H1 (cell line): ENCODE results near the gene RERE. TPM values are rescaled to one million over a fixed set of nuclear protein-coding genes. Genes with fewer than 3 reads are reported as not detected.

Experiments
- SUZ12 ChIP-seq: fragments of 200-600 bp; sonication (generic); IDR thresholded peaks from 2 replicates; pipeline ENCODE4 v1.6.1; 2012; ENCODE audit warnings: mild to moderate bottlenecking, inconsistent platforms, low read length, moderate library complexity, mixed read lengths
- TAF1 ChIP-seq: IDR thresholded peaks from 2 replicates; pipeline ENCODE4 v1.6.1; 2011; ENCODE audit warnings: mild to moderate bottlenecking, low read depth, low read length
- YY1 ChIP-seq: IDR thresholded peaks from 2 replicates; pipeline ENCODE4 v1.6.1; 2011; ENCODE audit warnings: low read depth, mild to moderate bottlenecking, low read length
- polyA plus RNA-seq, 7 experiments: library from polyadenylated mRNA; depleted of rRNA in 3 of 7; stranded (reverse) in 5 of 7; unstranded in 2 of 7; fragments of >200 nt in 5 of 7; fragments of 200-250 nt in 2 of 7; gene quantifications; 1 replicate in 5 of 7; 2 replicates in 1 of 7; 4 replicates in 1 of 7; pipeline versions ENCODE4 v1.2.1 to v1.2.3, GENCODE V29; 2011 to 2013; ENCODE audit warnings: missing spikeins in 2 of 7, mixed read lengths in 2 of 7
- total RNA-seq: library from RNA; stranded (reverse); fragmentation: NEBNext Ultra II Directional; extraction: Animal tissue kit (Norgen Biotek cat#: 25700); gene quantifications from 2 replicates; pipeline ENCODE4 v1.2.1, GENCODE V29; 2021
- TF ChIP-seq, protein P1 (sequence below): IDR thresholded peaks from 2 replicates; pipeline ENCODE4 v1.6.1; 2012; ENCODE audit warnings: low read length, inconsistent platforms

The RERE gene
- total and polyA plus RNA-seq, 2 of the 8 experiments (the other 6 are each of a cell fraction or from before 2014, with no cell fraction given), result 15.3 to 142 TPM

DNA sequence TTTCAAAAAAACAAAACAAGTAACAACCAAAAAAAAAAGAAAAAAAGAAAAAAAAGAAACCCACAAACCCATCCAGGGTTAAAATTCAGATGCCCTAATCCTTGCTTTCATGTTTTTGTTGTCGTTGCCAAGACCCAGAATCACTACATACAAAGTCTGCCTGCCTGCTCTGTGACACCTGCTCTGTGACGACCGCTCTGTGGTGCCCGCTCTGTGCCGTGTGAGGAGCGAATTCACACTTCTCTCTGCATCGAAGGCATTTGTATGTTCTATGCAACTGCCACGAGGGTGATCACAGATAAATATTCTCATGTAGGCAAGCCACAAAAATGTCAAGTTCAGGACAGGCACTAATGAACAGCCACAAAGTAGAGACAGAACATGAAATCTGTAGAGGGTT is 321.0 kb downstream of the RERE start (continued):
- TF ChIP-seq SUZ12, result no peak
- no peak for TF ChIP-seq TAF1
- TF ChIP-seq YY1, result no peak
- TF ChIP-seq, protein P1, sequence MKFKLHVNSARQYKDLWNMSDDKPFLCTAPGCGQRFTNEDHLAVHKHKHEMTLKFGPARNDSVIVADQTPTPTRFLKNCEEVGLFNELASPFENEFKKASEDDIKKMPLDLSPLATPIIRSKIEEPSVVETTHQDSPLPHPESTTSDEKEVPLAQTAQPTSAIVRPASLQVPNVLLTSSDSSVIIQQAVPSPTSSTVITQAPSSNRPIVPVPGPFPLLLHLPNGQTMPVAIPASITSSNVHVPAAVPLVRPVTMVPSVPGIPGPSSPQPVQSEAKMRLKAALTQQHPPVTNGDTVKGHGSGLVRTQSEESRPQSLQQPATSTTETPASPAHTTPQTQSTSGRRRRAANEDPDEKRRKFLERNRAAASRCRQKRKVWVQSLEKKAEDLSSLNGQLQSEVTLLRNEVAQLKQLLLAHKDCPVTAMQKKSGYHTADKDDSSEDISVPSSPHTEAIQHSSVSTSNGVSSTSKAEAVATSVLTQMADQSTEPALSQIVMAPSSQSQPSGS, result no peak
